ENCODE measurements around the gene TTBK1.

DNA sequence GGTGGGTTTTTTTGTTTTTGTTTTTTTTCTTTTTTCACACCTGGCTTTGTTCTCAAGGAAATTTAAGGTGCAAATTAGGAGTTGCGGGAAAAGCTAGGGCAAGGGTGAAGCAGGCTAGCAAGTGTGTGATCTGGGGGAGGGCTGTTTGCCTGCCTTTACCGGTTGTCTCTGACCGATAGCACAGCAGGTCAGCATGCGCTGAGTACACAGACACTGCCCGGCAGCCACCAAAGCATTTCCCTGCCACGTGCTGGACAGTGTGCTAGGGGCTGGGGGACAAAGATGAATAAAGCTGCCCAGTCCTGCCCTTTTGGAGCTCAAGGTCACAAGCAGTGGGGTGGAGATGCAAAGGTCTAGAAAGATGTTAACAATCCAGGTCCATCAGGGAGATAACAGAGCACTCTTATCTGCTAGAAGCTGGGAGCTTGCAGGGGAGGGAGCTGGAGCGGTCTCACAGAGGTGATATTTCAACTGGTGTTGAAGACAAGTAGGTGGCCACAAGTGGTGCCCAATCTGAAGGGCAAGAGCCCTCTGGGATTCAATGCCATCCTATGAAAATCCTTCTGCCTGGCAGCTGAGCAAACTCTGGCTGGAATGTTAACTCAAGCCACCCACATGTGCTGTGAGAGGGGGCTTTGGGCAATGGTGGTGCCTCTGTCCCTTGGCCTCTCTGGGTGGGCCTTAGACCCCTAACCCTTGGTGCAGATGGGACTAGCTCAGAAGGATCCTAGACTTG lies 24.5 kb downstream of the TTBK1 start:
- TF ChIP-seq, protein P1, sequence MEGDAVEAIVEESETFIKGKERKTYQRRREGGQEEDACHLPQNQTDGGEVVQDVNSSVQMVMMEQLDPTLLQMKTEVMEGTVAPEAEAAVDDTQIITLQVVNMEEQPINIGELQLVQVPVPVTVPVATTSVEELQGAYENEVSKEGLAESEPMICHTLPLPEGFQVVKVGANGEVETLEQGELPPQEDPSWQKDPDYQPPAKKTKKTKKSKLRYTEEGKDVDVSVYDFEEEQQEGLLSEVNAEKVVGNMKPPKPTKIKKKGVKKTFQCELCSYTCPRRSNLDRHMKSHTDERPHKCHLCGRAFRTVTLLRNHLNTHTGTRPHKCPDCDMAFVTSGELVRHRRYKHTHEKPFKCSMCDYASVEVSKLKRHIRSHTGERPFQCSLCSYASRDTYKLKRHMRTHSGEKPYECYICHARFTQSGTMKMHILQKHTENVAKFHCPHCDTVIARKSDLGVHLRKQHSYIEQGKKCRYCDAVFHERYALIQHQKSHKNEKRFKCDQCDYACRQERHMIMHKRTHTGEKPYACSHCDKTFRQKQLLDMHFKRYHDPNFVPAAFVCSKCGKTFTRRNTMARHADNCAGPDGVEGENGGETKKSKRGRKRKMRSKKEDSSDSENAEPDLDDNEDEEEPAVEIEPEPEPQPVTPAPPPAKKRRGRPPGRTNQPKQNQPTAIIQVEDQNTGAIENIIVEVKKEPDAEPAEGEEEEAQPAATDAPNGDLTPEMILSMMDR (IDR thresholded peaks at IDR 0.05) = no peak
- TF ChIP-seq POLR2A (IDR thresholded peaks at IDR 0.05) = no peak

All from body of pancreas (tissue), 4 donors.